NCI-H748 (cell line): ENCODE results near the gene PLAC9.

Experiments
- DNase-seq: peaks from one replicate; lab custom pipeline; 2025; ENCODE audit not compliant: unreplicated experiment; lab: John Stamatoyannopoulos, UW

PLAC9 gene

DNA sequence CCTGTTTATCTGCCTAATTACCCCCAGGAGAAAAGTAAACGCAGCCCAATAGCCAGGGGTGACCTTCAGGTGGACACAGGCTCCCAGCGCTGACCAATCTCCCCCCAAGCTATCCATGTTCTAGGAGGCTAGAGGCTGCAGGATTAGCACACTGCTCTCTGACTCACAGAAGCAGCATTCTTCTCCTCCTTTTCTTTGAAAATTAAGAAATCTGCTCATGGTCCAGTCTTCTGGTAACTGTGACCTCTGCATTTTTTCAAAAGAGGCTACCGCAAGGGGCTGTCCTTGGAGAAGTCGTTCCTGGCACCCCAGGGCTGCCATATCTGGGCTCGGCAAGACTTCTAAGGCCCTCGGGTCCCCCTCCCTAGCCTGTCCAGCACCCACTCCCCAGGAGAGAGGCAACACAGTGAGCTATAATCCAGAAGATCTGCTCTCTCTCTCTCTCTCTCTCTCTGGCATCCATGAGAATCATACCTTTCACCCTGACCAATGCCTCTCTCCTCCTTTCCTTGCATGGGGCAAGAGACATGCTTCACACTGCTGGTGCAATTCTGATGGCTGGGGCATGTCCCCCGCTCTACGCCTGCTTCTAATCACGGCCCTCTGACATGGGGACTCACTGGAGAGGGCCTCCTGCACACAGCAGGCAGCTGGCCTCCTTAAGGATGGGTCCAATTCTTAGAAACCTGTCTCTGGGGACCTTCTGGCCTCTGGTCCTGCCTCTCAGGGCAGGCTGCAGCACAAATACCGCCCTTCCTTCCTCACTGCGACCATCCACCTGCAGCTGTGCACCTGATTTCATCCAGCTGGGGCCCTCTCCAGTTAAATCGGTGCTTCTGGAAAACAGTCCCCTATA lies 45.5 kb downstream of the PLAC9 start:
- no peak for DNase-seq

DNA sequence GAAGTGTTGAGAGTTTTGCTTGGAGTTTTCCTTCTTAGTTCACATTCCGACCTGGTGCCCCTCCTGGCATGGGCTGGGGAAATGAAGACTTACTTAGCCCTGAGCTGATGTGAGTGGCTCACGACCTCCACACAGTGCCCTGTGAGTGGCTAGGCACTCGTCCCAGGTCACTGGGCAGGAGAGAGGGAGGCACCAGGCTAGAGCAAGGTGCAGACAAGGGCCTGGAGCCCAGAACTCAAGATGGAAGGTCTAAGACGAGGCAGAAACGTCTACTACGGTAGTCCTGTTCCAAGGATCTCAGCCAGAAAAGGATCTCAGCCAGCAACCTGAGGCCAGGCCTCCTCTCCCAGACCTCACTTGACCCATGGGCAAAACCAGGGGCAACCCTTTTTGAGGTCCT lies 50.5 kb downstream of the PLAC9 start:
- DNase-seq = no peak

DNA sequence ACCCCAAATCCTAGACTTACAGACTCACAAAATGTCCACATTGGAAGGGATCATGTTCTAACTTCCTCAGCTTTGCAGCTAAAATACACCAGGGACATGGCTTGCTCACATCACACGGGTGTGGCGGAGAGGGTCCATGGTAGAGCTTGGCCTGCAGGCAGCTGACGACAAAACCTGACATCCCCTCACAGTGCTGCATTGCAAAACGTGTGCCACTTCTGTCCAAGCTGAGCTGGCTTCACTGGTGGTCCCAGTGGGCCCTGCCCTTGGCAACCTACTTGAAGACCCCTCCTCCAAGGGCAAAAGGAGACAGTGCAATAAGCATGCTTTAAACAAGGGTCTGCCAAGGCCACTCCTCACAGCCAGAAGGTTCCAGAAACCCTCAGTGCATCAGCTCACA lies 50.9 kb downstream of the PLAC9 start:
- DNase-seq = no peak

DNA sequence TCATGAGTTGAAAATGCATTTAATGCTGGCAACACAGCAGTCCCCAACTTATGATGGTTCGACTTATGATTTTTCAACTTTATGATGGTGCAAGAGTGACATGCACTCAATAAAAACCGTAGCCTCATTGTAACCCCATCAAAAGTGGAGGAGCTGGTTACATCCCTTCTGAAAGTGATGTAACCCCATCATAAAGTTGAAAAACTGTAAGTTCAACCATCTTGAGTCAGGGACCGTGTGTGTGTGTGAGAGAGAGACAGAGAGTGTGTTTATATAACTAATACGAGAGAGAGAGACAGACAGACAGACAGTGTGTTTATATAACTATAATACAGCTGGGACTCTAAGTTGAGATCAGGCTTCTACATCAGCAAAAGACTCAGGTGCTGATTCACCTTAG lies 51.8 kb downstream of the PLAC9 start:
- no peak for DNase-seq

DNA sequence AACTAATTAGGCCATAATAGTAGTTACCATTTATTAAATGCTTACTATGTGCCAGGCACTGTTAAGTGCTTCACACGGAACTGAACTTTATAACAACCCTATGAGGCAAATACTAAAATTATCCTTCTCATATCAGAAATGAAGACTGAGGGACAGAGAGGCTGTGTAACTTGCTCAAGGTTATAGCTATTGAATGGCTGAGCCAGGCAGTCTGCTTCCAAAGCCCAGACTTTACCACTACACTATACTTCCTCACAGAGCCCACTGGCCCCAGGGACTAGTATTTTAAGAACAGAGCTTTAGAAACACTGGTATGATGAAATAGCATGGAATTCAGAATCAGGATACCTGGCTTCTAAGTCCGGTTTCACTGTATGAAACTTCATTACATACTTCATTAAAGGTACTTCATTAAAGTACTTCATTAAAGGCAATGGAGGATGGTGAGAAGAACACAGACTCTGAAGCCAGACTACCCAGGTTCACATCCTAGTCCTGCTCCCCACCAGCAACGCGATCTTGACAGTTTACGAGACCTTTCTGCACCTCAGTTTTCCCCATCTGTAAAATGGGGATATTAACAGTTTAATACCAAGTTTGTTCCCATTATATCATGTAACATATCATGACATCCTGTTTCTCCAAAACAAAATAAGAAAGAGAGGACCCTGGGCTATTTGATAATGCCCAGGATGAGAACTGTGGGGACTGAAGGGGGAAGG lies 53.2 kb downstream of the PLAC9 start:
- DNase-seq = no peak

DNA sequence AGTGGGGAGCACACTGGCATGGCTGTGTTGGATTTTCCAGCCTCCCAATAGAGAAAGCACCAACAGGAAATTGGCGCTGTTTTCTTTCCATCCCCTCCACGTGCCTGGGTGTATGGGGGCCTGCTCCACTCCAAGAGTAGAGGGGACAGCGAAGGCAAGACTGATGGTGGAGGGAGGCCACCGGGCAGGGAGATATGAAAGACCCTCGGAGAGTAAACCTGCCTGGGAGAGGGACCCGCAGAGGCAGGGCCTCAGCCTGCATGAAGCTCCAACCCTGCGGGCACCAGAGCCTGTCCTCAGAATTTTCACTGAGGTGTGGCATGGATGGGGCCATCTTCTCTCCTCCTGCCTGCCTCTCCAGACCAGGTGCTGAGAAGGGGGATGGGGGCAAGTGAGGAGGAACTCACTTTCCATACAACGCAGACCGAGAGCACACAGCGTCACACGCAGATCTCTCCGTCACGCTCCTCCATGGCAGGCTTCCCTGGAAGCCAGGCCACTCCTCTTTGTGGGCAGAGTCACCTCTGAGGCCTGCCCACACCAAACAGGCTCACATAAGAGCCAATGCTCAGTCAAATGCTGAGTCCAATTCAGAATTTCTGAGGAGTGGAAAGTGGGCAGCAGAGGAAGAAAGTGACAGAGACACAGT lies 54.0 kb downstream of the PLAC9 start:
- DNase-seq = no peak

DNA sequence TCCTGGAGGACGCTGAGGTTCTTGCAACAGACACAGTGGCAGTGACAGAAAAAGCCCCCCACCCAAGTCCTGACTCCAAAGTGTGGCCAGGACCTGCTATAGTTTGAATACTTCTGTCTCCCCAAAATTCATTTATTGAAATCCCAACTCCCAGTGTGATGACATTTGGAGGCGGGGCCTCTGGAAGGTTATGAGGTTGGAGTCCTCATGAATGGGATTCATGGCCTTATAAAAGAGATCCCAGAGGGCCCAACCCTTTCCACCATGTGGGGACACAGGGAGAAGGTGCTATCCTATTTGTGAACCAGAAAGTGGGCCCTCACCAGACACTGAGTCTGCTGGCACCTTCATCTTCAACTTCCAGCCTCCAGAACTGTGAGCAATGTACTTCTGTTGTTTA lies 54.5 kb downstream of the PLAC9 start:
- no peak for DNase-seq

DNA sequence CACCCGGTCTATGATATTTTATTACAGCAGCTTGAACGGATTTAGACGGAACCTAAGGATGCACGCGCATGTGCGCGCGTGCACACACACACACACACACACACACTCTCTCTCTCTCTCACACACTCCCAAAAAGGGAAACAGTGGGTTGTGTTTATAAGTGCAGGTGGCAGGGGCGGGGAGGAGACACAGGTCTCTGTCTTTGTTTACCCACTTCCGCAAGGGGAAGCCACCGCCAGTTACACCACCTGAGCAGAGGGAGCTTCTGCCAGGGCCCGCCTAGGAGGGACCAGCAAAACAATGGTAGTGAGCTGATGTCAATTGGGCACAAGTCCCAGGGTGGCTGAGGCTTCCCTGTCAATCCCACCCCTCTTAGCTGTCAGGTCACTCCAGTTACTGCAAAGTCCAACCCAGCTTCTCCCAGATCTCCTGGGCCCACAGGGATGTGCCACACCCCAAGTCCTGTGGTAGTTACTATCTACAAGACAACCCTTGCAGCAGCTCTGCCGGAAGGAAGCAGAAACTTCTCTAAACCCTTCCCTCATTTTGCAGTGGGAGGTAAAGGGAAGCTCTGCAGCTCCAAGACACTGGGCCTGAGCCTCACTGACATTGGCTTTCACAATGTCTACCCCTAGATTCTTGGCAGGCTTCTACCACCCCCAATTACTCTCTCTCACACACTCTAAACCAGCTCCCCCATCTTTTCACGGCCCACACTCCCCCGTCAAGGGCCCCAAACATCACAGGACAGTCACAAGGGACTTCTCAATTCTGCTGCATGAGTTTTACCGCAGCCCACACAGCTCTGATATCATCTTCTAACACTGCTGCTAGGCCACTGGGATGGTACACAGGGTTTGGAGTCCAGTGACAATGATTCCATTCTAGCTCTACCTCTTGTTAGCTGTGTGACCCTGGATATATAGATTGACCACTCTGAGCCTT lies 55.2 kb downstream of the PLAC9 start:
- peak; percentile 76 for DNase-seq

DNA sequence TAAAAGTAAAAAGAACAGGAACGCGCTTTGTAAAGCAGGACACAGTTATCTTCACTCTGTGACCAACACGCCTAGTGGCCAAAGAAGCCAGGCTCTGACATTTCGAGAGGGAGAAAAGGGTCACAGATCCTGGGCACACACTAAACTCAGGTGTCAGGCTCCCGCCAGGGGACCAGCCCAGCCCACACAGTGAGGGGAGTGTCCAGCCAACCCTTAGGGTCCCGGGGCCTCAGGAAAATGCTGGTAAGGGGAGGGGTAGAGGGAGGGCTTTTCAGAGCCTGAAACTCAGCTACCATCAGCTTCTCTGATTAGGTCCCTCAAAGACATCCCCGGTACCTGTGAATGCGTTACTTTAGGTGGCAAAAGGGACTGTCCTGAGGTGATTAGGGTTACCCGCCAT lies 56.2 kb downstream of the PLAC9 start:
- DNase-seq = no peak

DNA sequence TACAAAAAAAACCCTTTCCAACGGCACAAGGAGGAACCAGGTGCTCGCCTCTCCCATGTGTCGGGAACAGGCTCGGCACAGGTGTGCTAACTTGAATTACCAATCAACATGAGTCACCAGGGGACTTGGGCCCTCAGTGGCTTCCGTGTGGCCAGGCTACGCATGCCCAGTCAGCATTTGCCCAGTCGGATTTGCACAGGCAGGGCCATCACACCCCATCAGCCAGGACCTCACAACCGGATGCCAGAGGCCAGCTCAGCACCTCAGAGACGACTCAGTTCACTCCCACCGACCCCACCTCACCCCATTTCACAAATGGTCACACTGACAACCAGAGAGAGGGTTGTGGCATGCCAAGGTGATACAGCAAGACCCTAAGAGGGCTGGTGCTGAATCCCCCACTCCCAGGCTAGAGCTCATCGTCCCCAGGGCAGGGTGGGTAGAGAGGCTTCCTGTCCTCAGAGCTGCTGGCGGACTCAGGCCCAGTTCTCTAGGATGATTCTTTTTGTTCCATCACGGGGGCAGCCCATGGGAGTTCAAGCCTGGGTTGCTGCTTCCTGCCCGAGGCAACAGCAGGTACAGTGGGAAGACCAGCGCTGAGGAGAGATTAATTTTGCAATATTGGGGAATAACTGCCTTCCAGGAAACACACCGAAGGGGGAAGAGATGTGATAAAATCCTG lies 59.2 kb downstream of the PLAC9 start:
- DNase-seq = no peak

DNA sequence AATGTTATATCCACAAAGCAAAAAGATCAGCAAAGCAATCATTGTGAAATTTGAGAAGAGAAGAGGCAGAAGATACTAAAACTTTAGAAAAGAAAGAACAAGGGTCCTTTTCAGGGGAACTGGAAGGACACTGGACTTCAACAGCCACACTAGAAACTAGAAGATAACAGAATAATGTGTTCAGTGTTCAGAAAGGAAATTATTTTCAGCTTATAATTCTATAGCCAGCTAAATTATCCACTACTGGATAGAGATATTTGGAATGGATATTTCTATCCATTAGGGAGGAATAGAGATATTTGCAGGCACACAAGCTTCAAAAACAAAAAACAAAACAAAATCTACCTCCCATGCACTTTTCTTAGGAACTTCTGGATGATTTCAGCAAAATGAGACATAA lies 60.0 kb downstream of the PLAC9 start:
- no peak for DNase-seq

DNA sequence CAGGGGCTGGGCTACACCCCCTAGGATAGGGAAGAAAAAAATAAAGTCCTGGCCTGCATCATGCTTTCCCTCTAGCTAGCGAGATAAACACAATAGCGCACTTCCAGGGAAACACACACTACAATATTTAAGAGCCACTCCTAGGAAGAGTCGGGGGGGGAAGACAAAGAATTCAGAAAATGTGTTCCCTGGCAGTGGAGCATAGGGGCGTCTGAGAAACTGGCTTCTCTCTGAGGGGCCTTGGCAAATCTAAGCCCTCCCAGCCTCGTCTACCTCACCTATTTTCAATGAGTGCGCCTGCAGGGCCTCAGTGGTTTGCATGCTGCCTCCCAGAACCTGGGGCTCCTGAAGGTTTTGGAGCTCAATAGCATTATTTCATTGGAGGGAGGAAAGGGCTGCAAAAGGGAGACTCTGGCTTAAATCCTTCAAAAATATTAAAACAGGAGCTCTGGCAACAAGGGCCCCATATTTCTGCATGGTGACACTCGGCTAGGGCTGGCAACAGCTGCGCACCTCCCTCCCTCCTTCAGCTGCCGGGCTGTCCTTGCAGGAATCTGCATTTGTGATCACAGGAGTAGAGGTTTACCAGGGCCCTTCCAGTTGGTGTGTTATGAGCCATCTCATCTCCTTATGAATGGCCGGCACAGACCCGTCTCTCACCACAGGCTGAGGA lies 62.0 kb downstream of the PLAC9 start:
- DNase-seq = no peak
